Measurements from ENCODE around the gene CACNA2D2. TPM values are rescaled to one million over a fixed set of nuclear protein-coding genes. Genes with fewer than 3 reads are reported as not detected.
A peak's percentile ranks its signal among the peaks of the same experiment; 100 is the strongest.

CACNA2D2 gene
- polyA plus RNA-seq, 6 donors from 2014 or later = 0.17 to 0.24 (median 0.18) TPM; not detected in 3

DNA sequence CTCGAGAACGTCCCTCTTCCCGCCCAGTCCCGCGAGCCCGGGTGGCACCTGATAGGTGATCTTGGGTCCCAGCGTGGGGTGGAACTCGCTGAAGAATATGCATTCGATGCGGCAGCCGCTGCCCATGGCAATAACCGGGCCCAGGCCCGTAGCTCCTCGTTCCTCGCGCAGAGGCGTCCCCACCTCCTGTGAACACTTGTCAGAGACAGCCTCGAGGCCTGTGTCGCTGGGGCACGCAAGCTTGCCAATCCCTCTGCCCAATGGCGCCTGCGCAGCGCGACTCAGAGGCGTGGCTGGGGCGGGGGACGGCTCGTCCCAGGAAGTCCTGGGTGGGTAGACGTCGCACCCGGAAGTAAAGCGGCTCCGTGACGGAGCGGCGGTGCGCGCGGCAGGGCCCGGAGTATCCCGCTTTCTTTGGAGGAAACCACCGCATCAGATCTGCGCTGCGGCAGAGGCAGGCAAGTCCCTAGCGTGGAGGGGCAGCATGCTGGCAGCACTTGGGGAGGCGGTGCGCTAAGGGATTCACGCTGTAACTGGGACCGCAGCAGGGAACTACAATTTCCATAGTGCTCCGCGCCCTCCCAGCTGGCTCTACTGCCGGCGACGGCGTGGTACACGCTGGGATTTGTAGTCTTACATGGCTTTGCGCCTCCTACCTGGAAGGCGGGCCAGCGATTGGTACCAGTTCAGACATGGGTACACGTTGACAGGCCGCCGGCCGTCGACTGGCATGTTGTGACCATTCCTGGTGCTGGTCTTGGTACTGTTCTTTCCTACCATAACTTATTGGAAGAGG lies 152.7 kb downstream of the CACNA2D2 start, which contains the start of the genes CYB561D2 and NPRL2:
Gene CYB561D2, plus strand, starts transcription at position 336 of the 796 bp plus-strand sequence. CDS start 572 bp downstream, outside the sequence.
Gene NPRL2, minus strand, starts transcription at position 249 of the 796 bp plus-strand sequence. Its CDS starts 123 bp downstream, at position 126.
- Mint-ChIP-seq H3K27ac (peak within 1 kb of the TSS; percentile 94 to 99 (median 98)), H3K27me3 (no peaks in the 10 kb centered on the region), H3K9me3 (no peaks in the 10 kb centered on the region), H3K4me1 (peaks cover 32 to 69% (median 67%) of the 10 kb centered on the region in 3 donors), H3K4me3 (peak within 1 kb of the TSS; percentile 92 to 98 (median 98)), H3K36me3 (peaks cover 0 to 7% of the 10 kb centered on the region in 2 donors)
- DNase-seq = peak; percentile 98
- peak; percentile 87 to 89 for ATAC-seq (ENCODE audit: low read depth in 2 of 2)

DNA sequence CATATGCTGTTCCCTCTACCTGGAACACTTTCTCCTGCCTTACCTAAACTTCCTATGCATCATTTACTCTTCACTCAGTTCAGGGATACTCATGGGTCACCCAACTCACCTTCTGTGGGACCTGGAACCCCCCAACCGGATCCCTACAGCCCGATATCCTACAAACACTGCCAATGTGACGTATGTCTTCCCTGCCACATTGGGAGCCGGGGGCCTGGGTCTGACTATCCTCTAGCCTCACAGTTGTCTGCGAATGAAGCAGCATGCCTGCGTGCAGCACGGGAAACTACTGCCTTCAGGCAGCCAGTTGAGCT lies 153.3 kb downstream of the CACNA2D2 start:
- Mint-ChIP-seq H3K4me3 (peak overlapping the region; percentile 92 to 98 (median 98)), H3K4me1 (peaks cover 33 to 70% (median 68%) of the 10 kb centered on the region in 3 donors), H3K36me3 (peaks cover 0 to 7% of the 10 kb centered on the region in 2 donors), H3K27ac (peak overlapping the region; percentile 94 to 99 (median 98)), H3K27me3 (no peaks in the 10 kb centered on the region), H3K9me3 (no peaks in the 10 kb centered on the region)
- DNase-seq (no peak), ATAC-seq (ENCODE audit: low read depth in 2 of 2) (no peak)

- peak overlapping the region in 3 of 6 donors; percentile 26 to 65 (median 52) for H3K27ac Mint-ChIP-seq
- H3K4me1 Mint-ChIP-seq = peaks cover 28 to 70% (median 69%) of the 10 kb centered on the region in 3 donors
- no peaks in the 10 kb centered on the region for H3K36me3 Mint-ChIP-seq
Observed at GRCh38 chr3:50347187-50347813, 156.1 kb downstream of the CACNA2D2 start.

DNA sequence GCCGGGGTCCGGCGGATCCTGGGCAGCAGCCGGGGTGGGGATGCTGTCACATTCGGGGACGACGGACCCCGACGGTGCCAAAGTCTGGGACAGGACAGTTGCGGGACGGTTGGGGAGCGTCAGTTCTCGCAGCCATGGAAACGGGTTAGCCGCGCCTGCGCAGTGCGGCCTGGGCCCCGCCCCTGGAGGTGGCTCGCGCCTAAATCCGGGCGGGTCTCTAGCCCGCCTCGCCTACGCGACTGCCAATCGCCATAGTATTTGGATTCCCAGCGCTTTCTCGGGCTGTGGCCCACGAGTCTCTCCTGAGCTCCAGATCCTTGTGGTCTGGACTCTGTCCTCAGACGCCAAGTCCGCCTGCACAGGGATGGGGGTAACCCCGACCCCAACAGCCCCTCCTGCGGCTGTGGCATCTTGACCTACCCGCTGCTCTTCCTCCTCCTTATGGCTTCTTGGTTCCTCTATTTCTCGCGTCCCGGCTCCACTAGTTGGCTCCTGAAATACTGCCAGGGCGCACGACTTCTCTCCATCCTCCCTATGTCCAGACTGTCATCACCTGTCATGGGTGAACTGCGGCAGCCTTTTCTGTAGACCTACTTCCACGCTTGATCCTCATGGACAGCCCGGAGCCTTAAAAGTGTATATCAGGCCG lies 157.7 kb downstream of the CACNA2D2 start, which contains the start of gene ZMYND10:
Gene ZMYND10, minus strand, starts transcription at position 147 of the 649 bp plus-strand sequence. CDS start 153 bp downstream, outside the sequence.
- H3K4me1 Mint-ChIP-seq = peaks cover 33 to 70% (median 60%) of the 10 kb centered on the region in 3 donors
- H3K4me3 Mint-ChIP-seq = peak within 1 kb of the TSS; percentile 69 to 86 (median 77)
- peak; percentile 41 to 49 for ATAC-seq (ENCODE audit: low read depth in 2 of 2)
- H3K27me3 Mint-ChIP-seq = no peaks in the 10 kb centered on the region
- H3K9me3 Mint-ChIP-seq = no peaks in the 10 kb centered on the region
- peak; percentile 70 for DNase-seq
- no peaks in the 10 kb centered on the region for H3K36me3 Mint-ChIP-seq
- H3K27ac Mint-ChIP-seq = peak within 1 kb of the TSS in 4 of 6 donors; percentile 20 to 88 (median 83)

More at GRCh38 chr3:50347187-50347813, 156.1 kb downstream of the CACNA2D2 start:
- Mint-ChIP-seq H3K4me3 (peak overlapping the region in 5 of 8 donors; percentile 22 to 66 (median 34)), H3K9me3 (no peaks in the 10 kb centered on the region), H3K27me3 (no peaks in the 10 kb centered on the region)
- DNase-seq = peak; percentile 72
- peak; percentile 13 to 17 for ATAC-seq (ENCODE audit: low read depth in 2 of 2)

- DNase-seq = no peak
- ATAC-seq (ENCODE audit: low read depth in 2 of 2) = no peak
- Mint-ChIP-seq H3K9me3 (no peaks in the 10 kb centered on the region), H3K27ac (peak overlapping the region in 1 of 6 donors; percentile 88), H3K4me3 (peak overlapping the region in 3 of 8 donors; percentile 12 to 55 (median 41)), H3K36me3 (no peaks in the 10 kb centered on the region), H3K27me3 (no peaks in the 10 kb centered on the region), H3K4me1 (peaks cover 28 to 66% (median 58%) of the 10 kb centered on the region in 3 donors)
Observed at GRCh38 chr3:50345008-50345407, 158.4 kb downstream of the CACNA2D2 start.

DNA sequence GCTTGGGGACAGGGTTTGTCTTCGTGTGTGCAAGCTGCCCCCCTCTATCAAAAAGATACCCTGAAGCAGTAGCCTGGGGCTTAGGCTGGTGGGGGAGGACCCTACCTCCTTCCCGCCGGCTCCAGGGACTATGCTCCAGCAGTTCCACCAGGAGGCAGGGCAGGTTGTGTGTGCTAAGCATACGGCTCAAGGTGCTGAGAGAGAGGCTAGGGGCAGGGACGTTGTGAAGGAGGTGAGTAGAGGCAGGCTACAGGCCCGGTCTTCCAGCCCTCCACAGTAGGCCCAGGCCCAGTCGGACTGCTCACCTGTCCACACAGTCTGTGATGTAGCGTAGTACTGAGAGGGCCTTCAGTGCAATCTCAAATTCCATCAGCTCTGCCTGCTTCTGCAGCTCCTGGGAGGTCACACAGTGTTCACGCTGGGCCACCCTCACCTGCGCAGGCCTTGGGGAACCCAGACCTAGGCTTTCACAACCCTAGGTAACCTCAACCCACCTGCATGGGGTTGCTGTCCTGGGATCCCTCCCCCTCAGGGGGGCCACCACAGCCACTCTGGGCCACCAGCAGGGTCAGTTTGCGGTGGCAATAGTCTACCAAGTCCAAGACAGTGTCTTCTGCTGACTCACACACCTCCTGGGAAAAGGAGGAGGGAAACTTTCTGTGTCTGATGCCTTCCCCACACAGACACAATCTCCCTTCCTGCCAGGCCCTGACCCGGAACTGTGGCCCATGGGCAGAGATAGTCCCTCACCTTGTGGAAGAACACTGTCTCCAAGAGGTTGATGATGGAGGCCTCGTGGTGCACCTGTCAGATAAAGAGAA lies 160.4 kb downstream of the CACNA2D2 start:
- H3K4me1 Mint-ChIP-seq = peaks cover 34 to 67% (median 55%) of the 10 kb centered on the region in 3 donors
- H3K9me3 Mint-ChIP-seq = no peaks in the 10 kb centered on the region
- H3K4me3 Mint-ChIP-seq = peak overlapping the region in 3 of 8 donors; percentile 15 to 74 (median 51)
- DNase-seq (no peak), ATAC-seq (ENCODE audit: low read depth in 2 of 2) (no peak)
- H3K36me3 Mint-ChIP-seq = no peaks in the 10 kb centered on the region
- H3K27me3 Mint-ChIP-seq = no peaks in the 10 kb centered on the region
- no peak overlapping the region for H3K27ac Mint-ChIP-seq

DNA sequence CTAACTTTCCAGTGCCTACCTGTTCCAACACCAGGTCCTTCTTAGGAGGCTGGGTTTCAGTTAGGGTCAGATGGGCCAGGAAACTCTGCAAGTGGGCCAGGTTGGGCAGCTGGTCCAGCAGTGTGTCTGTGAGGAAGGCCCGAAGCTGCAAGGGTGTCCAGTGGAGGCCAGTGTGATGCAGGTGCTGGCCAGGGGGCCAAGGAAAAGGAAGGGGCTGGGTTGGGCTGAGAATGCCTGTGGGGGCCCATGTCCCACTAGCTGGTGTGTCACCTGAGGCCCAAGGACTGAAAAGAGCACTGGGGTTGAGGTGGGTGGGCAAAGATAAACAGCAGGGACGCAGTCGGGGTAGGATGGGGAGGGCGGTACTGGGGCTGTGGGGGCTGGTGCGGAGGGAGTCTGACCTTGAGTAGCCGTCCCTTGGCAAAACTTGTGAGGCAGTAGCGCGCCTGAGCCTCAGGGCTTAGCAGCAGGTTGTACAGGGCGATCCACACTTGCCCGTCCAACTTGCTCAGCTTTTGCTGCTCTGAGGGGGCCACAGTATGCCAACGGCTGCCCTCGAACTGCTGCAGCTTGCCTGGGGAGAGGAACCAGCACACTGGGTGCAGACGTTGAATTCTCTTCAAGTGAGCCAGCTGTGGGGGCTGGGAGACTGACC lies 161.3 kb downstream of the CACNA2D2 start:
- no peak for ATAC-seq (ENCODE audit: low read depth in 2 of 2)
- peak overlapping the region in 5 of 8 donors; percentile 85 to 94 (median 87) for H3K4me3 Mint-ChIP-seq

DNA sequence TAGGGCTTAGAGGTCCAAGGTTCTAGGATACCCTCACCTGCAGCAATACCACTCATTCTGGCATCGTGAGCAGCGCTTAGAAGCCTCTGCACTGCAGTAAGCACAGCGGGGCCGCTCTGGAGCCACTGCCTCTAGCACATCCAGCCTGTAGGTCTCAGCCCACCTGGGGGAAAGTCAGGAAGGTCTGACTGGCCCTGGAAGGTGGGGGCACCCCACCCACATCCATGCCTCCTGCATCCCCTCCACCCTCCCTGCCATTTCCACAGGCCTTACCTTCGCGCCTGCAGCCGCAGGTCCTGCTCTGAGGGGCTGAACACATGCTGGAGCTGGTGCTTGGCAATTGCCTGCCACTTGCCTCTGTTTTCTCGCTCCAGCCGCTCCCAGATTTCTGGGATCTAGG lies 161.9 kb downstream of the CACNA2D2 start:
- no peaks in the 10 kb centered on the region for H3K27me3 Mint-ChIP-seq

More for the DNA sequence above, 161.3 kb downstream of the CACNA2D2 start:
- H3K4me1 Mint-ChIP-seq = peaks cover 34 to 62% (median 50%) of the 10 kb centered on the region in 3 donors
- H3K36me3 Mint-ChIP-seq = no peaks in the 10 kb centered on the region
- no peak for DNase-seq
- peak overlapping the region in 2 of 6 donors; percentile 86 to 87 for H3K27ac Mint-ChIP-seq
- no peaks in the 10 kb centered on the region for H3K9me3 Mint-ChIP-seq
- no peaks in the 10 kb centered on the region for H3K27me3 Mint-ChIP-seq

DNA sequence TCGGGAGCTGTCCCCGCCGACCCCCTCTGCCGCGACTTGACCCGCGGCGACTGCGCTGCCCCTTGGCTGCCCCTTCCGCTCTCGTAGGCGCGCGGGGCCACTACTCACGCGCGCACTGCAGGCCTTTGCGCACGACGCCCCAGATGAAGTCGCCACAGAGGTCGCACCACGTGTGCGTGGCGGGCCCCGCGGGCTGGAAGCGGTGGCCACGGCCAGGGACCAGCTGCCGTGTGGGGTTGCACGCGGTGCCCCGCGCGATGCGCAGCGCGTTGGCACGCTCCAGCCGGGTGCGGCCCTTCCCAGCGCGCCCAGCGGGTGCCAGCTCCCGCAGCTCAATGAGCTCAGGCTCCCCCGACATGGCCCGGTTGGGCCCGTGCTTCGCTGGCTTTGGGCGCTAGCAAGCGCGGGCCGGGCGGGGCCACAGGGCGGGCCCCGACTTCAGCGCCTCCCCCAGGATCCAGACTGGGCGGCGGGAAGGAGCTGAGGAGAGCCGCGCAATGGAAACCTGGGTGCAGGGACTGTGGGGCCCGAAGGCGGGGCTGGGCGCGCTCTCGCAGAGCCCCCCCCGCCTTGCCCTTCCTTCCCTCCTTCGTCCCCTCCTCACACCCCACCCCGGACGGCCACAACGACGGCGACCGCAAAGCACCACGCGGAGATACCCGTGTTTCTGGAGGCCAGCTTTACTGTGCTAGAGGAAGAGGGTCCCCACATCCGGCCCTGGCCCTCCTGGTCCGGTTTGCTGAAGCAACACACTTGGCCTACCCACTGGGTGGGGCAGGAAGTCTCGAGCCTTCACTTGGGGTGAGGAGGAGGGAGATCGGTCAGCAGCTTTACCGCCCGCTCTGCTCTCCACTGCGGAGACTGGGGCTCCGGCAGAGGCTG lies 162.7 kb downstream of the CACNA2D2 start, which contains the start of gene RASSF1:
Gene RASSF1, minus strand, starts transcription at position 389 of the 882 bp plus-strand sequence. Its CDS starts 31 bp downstream, at position 358.
- H3K9me3 Mint-ChIP-seq = no peaks in the 10 kb centered on the region
- no peaks in the 10 kb centered on the region for H3K36me3 Mint-ChIP-seq
- peak; percentile 50 for DNase-seq
- peak in 1 of 2 donors; percentile 4 for ATAC-seq (ENCODE audit: low read depth in 2 of 2)
- peak within 1 kb of the TSS; percentile 58 to 99 (median 98) for H3K27ac Mint-ChIP-seq
- H3K27me3 Mint-ChIP-seq = no peaks in the 10 kb centered on the region
- H3K4me1 Mint-ChIP-seq = peaks cover 37 to 59% (median 53%) of the 10 kb centered on the region in 3 donors
- H3K4me3 Mint-ChIP-seq = peak within 1 kb of the TSS; percentile 87 to 97 (median 94)

More for the DNA sequence above, 161.9 kb downstream of the CACNA2D2 start:
- H3K9me3 Mint-ChIP-seq = no peaks in the 10 kb centered on the region
- H3K27ac Mint-ChIP-seq = peak overlapping the region in 2 of 6 donors; percentile 86 to 91
- no peaks in the 10 kb centered on the region for H3K36me3 Mint-ChIP-seq
- no peak for ATAC-seq (ENCODE audit: low read depth in 2 of 2)
- peaks cover 38 to 59% (median 53%) of the 10 kb centered on the region in 3 donors for H3K4me1 Mint-ChIP-seq
- DNase-seq = no peak
- peak overlapping the region; percentile 85 to 97 (median 90) for H3K4me3 Mint-ChIP-seq

- Mint-ChIP-seq H3K36me3 (no peaks in the 10 kb centered on the region), H3K27me3 (no peaks in the 10 kb centered on the region), H3K4me1 (peaks cover 37 to 60% (median 55%) of the 10 kb centered on the region in 3 donors), H3K27ac (peak overlapping the region; percentile 37 to 99 (median 90)), H3K4me3 (peak overlapping the region; percentile 87 to 97 (median 94)), H3K9me3 (no peaks in the 10 kb centered on the region)
- DNase-seq = no peak
- ATAC-seq (ENCODE audit: low read depth in 2 of 2) = no peak
Observed at GRCh38 chr3:50340147-50340447, 163.3 kb downstream of the CACNA2D2 start.

DNA sequence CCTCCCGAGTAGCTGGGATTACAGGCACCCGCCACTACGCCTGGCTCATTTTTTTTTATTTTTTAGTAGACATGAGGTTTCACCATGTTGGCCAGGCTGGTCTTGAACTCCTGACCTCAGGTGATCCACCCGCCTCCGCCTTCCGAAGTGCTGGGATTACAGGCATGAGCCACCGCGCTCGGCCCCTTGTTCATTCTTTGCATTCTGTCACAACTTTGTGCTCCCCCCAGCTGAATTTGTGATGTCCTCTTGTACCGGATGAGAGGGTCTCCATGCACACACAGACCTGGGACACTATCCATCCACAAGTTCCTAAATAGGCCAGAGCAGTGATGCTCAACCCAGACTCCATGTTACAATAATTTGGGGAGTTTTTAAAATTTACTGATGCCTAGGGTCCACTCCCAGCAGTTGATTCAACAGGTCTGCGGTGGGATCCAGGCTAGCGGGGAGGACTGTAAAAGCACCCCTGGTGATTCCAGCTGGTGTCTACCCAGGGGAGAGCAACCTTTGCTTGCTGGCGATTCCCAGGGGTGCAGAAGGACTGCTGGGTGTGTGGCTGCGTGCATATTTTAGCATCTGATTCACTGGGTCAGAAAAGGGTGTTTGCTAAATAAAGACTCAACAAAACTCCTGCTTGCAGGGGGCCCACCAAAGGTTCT lies 163.8 kb downstream of the CACNA2D2 start:
- ATAC-seq (ENCODE audit: low read depth in 2 of 2) (no peak), DNase-seq (no peak)
- peaks cover 37 to 65% (median 57%) of the 10 kb centered on the region in 3 donors for H3K4me1 Mint-ChIP-seq
- H3K27me3 Mint-ChIP-seq = no peaks in the 10 kb centered on the region
- H3K27ac Mint-ChIP-seq = peak overlapping the region in 5 of 6 donors; percentile 81 to 99 (median 98)
- peak overlapping the region; percentile 87 to 97 (median 94) for H3K4me3 Mint-ChIP-seq
- no peaks in the 10 kb centered on the region for H3K9me3 Mint-ChIP-seq
- H3K36me3 Mint-ChIP-seq = no peaks in the 10 kb centered on the region
